SU-DHL-6 (cell line): ENCODE measurements around the gene SHOX.
"Not testable (repeated sequence)": the region's sequence is repeated elsewhere in the genome, so short reads cannot be mapped to it uniquely, and the experiment has no call there.

Source experiments
- CTCF ChIP-seq: fragments of 200-600 bp; sonication (generic); IDR thresholded peaks from one replicate; pipeline ENCODE4 v1.5.1; 2017; ENCODE audit warnings: antibody characterized with exemption, mild to moderate bottlenecking, low read length, moderate library complexity; ENCODE audit not compliant: insufficient read depth, poor library complexity, severe bottlenecking
- EZH2phosphoT487 ChIP-seq: fragments of 200-600 bp; sonication (generic), shearing (Covaris generic); conservative IDR thresholded peaks from 2 replicates; pipeline ENCODE4 v1.6.1; 2018; ENCODE audit warnings: mild to moderate bottlenecking, antibody characterized with exemption, low read length, moderate library complexity, mixed read lengths

DNA sequence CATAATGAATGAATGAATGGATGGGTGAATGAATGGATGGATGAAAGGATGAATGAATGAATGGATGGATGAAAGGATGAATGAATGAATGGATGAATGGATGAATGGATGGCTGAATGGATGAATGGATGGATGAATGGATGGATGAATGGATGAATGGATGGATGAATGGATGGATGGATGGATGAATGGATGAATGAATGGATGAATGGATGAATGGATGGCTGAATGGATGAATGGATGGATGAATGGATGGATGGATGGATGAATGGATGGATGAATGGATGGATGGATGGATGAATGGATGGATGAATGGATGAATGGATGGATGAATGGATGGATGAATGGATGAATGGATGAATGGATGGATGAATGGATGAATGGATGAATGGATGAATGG lies 12.3 kb upstream of the SHOX start:
- not testable (repeated sequence) for TF ChIP-seq EZH2phosphoT487, CTCF
